Keratinocyte (primary cell): ENCODE data around the gene PGAM1.

Experiments used
- CTCF ChIP-seq, 3 experiments: IDR thresholded peaks in 1 of 3; conservative IDR thresholded peaks in 1 of 3; optimal IDR thresholded peaks in 1 of 3; 2 replicates in 2 of 3; 3 replicates in 1 of 3; pipeline versions ENCODE3 to v1.5.1; 2011; ENCODE audit warnings: low read length in 3 of 3, mild to moderate bottlenecking in 3 of 3, moderate library complexity in 2 of 3, control low read depth in 1 of 3, inconsistent platforms in 1 of 3; ENCODE audit not compliant: insufficient read depth in 2 of 3; ENCODE audit errors: extremely low read depth in 1 of 3
- EZH2 ChIP-seq: IDR thresholded peaks from one replicate; pipeline ENCODE4 v1.6.1; 2012; ENCODE audit warnings: inconsistent platforms, mild to moderate bottlenecking, low read length, moderate library complexity

DNA sequence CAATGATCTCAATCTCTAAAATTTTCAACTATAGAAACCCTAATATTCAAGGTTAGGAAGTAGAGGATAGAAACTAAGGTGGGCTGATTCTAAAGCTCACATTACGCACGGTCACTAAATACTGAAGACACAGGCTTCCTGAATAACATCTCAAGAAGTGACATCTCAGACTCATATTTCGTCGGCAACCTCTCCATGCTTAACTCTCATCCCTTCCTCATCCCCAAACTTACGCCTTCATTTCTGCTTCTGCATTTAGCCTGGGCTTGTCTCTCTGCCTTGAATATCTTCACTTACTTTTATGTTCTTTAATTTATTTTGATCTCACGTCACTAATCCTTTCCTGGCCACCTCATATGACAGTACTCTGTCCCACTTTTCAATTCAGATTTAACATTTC is 9.2 kb downstream of the PGAM1 start:
- TF ChIP-seq CTCF (optimal IDR thresholded peaks at IDR 0.05 in 1 of 3, IDR thresholded peaks at IDR 0.05 in 1 of 3, conservative IDR thresholded peaks at IDR 0.05 in 1 of 3; ENCODE audit: extremely low read depth in 1 of 3, insufficient read depth in 2 of 3, low read length in 3 of 3) (no peak), EZH2 (no peak)
